CD4-positive, alpha-beta T cell treated with Interleukin-2 at 100 ng/mL for 4 hours (primary cell): ENCODE measurements around the gene EPYC.
A peak's percentile ranks its signal among the peaks of the same experiment; 100 is the strongest.
"Not testable (repeated sequence)": the region's sequence is repeated elsewhere in the genome, so short reads cannot be mapped to it uniquely, and the experiment has no call there.

ENCODE experiments used
- DNase-seq: peaks from one replicate; pipeline ENCODE4 v3.0.0-alpha.2; 2020; ENCODE audit warnings: low spot score

Gene EPYC

DNA sequence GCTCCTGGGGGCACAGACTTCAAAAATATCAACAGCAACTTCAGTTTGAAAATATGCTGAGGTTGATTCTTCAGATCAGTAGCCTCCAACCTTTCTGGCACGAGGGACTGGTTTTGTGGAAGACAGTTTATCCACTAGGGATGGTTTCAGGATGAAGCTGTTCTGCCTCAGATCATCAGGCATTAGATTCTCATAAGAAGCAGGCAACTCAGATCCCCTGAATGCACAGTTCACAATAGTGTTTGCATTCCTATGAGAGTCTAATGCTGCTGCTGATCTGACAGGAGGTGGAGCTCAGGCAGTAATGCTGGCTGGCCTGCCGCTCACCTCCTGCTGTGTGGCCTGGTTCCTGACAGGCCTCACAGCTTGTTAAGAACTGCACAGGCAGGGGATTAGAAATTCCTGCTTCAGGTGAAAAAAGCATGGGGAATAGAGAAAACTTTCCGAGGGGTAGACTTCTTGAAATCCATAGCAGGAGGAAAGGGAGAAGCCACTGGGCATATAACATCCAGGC is 12.8 kb downstream of the EPYC start:
- no peak for DNase-seq

DNA sequence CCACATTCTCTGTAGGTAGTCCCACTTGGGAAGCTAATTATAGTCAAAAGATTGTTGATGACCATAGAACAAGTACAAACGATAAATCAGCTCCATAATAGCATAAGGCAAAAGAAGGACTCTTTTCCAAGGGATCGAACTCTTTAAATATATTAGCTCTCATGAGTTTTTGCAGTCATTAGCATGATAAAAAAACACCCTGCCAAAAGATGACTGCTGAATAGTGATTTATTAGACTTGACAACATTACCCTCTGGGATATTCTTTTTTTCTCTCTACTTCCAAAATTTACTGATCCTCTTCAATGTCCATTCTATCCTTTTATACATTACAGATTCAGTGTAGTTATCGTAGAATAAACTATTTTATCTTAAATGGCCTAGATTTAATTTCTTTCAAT is 14.2 kb downstream of the EPYC start:
- no peak for DNase-seq

DNA sequence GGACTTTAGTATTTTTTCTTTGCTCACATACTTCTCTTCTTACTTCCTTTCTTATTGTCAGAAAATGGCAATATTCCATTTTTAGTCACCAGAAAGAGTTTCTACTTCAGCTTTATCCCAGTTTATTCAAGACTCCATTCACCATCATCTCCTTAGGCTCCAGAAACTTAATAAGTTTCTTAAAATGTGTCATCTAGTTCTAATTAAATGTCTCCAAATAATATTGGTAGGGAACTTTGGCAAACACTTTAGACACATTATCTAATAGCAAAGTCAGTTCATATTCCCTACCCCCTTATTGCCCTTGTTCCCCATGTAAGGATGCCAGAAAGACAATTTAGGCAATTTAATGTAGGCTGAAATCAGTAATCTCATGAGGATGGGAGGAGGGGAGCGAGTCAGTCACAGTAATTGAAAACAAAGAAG is 15.1 kb downstream of the EPYC start:
- no peak for DNase-seq

DNA sequence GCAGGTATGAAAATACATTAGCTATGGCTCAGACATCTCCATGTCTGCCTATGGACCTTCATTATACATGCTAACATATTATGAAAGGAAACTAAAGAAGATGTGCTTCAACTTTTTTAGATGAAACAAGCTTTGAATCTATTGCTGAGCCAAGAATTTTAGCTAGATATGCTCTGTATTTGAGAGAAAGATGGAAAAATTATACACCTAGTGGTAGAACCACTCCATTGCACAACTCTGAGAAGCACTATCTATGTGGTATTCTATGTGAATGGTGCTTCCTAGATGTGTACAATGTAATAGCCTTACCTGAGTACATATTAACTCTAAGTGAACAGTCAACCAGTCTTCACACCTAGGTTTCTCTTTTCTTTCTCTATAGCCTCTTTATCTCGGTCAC is 17.3 kb downstream of the EPYC start:
- DNase-seq, result no peak

DNA sequence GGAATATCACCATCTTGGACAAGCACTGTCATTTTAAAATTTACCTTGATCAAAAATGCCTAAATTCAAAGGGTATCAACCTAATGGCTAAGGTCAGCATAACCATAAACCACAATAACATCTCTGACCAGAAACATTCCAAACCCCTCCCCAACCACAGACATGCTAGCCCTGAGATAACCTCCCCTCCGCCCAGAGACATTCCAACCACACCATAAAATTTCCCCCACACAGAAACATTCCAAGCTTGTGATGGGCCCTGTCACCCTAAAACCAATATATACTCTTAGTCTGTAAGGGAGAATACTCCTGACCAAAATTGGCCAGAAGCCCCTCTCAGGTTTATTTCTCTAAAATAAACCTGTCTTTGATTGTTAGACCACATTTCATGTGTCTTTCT is 17.7 kb downstream of the EPYC start:
- no peak for DNase-seq

DNA sequence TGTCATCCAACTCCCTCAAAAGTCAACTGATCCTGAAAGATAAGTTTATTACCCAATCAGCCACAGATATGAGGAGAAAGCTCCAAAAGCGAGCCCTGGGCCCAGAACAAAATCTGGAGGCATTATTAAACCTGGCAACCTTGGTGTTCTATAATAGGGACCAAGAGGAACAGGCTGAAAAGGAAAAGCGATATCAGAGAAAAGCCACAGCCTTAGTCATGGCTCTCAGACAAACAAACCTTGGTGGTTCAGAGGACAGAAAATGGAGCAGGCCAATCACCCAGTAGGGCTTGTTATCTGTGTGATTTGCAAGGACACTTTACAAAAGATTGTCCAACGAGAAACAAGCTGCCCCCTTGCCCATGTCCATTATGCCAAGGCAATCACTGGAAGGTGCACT is 19.4 kb downstream of the EPYC start:
- DNase-seq, result not testable (repeated sequence)

DNA sequence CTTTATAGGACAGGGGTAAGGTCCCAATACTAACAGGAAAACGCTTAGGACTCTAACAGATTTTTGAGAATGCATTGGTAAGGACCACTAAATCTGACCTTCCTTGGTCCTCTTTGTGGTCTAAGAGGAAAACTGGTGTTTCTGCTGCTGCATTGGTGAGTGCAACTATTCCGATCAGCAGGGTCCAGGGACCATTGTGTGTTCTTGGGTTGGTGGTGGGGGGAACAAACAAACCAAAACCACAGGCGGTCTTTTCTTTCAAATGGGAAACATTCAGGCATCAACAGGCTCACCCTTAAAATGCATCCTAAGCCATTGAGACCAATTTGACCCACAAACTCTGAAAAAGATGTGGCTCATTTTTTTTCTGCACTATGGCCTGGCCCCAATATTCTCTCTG is 20.7 kb downstream of the EPYC start:
- no peak for DNase-seq

DNA sequence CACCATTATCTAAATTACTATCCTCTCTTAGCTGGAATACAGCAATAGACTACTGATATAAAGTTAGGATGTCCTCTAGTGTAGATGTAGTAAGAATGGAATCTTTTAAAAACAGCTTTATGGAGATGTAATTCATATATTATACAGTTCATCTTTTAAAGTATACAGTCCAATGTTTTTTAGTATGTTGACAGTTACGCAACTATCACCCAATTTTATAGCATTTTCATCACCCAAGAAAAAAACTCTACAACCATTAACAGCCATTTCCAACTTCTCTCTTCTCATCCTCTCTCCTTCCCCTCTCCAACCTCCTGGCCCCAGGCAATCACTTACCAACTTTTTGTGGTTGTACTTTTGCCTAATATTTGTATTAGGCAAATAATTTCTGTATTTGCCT is 22.6 kb downstream of the EPYC start:
- no peak for DNase-seq

DNA sequence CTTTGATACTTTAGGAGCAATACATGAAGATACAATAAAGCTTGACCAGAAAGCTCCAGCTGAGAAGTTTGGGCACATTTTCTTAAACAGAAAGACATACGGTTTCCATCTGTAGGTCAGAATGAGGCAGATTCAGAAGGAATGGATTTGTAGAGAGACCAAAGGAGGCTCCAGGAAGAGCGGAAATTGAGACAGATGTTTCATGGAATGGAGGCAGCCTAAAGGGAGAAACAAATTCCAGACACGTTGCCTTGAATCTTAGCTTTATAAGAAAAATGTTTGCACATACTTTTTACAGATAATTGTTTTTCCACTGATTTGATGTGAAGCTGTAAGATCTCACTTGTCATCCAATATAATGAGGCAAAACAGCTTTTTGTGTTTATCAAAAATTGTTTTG is 24.8 kb downstream of the EPYC start:
- no peak for DNase-seq

DNA sequence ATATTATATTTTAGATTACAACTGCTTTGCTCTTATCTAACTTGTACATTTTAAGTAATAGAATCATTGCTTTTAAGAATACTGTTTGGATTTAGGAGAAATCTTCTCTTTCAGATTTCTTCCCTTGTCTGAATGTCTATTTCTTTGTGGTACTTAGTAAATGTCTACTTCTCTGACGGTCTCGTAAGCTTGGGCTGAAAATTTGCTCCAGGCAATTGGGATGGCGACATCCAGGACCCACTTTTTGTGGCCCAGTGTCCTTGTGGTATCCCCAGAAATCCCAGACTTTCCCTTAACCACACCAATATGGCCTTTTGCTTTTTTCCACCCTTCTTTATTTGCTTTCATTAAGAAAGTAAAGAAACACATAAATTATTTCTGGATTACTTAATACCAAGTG is 25.8 kb downstream of the EPYC start:
- no peak for DNase-seq

DNA sequence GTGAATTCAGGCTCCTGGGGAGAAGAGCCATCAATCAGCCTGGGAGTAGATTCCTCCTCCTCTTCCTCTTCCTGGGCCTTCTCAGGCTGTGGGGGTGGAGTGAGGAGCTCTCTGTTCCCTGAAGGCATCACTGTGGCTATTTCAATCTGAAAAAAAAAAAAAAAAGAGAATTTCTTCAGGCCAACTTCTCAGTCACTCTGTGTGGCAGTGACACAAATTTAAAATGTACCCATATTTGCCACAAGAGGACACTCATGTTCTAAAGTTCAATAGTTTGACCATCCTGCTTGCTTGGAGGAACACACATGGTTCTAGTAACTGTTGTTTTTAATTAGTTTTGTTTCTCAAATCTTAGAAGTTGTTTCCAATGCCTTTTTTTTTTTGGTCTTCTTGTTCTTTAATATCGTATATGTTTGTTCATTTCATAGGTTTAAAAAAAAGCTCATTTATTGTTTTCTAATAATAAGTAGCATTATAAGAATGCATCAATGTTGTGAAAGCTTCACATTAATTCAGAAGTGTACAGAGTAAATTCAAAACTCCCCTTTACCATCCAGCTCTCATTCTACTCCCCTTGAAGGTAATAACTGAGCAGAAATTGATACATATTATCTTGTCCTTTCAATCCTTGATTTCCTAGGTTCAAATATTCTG is 26.5 kb downstream of the EPYC start:
- no peak for DNase-seq

DNA sequence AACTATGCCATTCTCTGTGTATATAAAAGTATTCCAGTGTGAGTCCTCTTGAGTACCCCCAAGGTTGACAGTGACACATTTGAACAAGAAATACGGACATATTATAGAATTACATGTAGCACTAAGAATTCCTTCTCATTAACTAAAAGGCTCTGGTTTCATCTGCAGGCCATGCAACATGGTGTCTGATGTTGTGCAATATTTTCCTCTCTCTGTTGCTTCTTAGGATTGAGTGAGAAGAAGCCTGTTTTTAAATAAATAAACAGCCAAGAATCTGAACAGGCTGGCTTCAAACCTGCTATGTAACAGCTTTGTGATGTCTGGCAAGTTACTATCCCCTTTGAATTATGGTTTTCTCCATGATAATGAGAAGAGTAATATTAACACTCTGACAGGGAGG is 27.5 kb downstream of the EPYC start:
- no peak for DNase-seq

DNA sequence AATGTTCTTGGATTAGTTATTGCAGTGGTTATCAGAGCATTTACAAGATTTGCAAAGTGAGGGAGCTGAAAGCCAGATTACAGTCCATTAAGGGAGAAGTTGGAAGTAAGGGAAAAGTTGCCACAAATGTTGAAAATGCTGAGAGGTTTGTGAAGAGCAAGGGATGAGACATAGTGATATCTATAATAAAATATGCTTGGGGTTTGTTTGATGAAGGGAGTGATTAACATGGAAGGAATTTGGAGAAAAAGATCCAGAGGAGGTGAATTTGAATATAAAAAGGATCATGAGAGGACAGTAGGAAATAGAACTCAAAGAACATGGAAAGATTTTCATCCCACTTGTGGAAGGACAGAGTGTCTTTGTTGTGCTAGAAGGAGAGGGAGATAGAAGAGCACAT is 30.5 kb downstream of the EPYC start:
- DNase-seq, result no peak

DNA sequence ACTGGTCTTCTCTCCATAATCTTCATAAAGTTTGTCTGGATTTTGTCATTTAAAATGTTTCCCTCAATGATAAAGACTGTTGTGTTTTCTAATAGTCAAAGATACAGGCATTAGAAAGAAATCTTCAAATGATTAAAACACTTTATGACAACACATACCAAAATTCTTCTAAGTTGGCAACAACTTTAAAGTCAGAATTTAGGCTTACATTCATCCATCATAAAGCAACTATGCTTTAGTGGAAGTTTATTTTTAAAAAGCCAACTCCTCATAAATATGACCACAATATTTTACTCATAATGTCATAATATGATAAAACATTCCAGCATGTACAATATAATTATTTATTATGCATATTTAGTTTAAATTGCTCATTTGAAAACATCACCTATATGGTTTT is 32.5 kb downstream of the EPYC start:
- no peak for DNase-seq

DNA sequence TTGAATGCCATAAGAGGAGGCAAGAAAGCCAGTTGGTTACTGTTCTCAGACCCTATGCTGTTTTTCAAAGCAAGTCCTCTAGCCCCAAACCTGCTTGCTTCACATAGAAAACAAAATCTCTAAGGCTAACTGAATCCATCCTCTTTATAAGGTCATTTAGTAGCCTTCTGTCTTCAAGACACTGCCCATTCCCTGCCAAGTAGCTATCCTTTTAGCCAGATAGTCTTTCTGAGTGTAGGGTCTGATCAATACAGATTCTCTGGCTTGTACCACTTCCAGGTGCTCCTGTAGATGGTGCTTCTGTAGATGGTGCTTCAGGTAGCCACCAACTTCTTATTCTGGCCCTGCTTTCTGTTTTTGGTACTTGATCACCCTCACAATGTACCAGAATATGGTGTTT is 33.9 kb downstream of the EPYC start:
- no peak for DNase-seq

DNA sequence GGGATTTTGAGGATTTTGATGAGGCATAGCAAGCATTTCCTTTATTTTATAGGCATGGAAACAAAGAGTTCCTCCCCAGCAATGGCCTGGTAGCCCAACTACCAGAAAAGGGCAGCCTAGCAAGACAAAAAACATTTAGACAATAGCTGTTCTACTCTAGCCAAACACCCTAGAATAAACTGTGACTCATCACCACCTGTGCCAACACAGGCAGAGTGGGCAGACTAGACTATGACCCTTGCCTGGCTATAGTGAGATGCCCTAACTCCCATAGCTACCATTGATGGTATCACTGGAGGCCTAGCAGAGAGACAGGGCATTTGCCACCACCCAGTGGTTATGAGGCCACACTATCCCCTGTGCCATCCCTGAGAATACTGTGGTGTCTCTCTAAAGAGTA is 34.3 kb downstream of the EPYC start:
- no peak for DNase-seq

DNA sequence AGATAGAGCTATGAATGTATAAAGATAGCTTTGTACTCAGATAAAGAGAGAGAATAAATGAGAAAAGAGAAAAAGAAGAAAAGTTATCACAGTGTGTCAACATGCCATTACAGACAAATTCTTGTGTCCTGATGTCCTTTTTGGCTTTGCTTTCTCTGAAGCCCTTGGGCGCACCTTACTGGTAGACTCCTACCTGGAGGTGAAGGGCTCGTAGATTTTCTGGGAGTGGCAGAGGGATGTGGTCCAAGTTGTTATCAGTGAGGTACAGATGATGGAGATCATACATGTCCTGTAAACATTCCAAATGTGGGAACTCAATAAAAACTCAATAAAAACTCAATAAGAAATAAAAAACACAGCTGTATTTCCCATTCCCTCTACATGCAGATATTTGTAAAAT is 34.9 kb downstream of the EPYC start:
- no peak for DNase-seq

DNA sequence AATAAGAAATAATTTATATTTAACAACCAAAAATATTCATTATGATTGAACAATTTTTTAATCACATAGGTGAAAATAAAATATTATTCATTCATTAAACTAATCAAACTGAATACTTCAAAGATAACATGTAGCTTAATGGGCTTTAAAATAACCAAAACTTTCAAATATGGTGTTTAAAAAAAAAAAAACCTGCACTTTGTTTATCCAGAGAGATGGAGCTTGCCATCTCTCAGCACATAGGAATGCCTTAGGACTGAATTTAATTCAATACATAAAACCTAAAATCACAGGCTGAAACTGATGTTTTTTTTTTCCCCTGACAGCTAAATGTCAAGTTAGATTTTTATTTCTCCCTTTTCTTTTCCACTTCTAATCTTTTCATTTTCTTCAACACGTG is 35.4 kb downstream of the EPYC start:
- no peak for DNase-seq

DNA sequence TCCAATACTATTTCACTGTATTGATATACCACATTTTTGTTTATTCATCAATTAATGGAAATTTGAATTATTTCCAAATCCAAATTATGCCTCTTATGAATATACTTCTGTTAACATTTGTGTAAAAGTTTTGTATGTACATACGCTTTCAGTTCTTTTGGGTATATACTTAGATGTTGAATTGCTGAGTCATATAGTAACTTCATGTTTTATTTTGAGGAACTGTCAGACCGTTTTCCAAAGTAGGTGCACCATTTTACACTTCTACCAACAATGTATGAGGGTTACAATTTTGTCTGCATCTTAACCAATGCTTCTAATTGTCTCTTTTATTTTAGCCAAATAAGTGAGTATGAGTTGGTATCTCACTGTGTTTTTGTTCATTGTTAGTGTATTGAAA is 39.6 kb downstream of the EPYC start:
- no peak for DNase-seq

DNA sequence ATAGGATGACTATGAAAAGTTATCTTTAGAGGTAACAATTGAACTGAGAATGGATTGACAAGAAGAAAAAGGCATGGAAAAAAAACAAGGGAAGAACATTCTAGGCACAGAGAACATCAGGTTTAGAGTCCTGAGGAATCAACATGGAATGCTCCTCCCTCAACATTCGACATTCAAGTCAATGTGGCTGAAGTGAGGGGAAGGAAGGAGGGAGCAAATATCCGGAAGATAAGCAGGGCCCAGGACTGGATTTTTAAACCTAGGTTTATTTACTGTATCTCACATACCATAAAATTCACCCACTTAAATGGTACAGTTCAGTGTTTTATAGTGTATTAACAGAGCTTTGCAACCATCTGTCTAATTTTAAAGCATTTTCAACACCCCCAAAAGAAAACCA is 40.2 kb downstream of the EPYC start:
- DNase-seq, result no peak

DNA sequence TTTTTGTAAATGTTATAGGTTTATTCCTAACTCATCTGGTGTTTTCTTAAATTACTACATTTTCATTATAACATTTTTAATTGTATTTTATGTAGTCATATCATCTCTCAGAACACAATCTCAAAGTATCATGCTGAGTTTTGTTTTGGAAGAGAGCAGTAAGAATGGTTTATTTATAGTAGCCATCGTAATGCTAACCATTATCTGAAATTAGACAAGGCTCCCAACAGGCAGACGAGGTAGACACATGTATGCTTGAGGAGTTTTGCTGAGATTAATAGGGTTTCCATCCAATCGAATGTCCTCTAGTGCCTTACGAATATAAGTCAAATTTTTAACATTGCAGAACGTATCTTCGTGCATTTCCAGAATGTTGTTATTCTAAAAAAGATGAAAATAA is 40.8 kb downstream of the EPYC start:
- DNase-seq, result no peak

DNA sequence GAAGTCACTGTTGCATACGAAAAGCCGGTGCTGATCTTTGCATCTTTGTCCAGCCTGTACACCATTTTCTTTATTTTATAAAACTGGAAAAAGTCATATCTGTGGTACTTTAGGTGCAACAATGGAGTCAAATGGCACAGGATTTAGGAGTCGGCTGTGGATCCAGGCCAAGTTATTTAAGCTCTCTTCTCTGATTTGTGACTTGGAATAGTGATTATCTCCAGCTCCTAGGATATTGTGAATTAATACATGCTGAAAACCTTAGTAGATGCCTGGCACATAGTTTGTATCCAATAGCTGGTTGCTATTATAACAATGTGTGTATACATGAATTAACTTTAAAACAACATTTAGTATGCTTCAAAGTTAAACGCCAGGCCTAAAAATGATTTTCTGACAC is 43.6 kb downstream of the EPYC start:
- no peak for DNase-seq

DNA sequence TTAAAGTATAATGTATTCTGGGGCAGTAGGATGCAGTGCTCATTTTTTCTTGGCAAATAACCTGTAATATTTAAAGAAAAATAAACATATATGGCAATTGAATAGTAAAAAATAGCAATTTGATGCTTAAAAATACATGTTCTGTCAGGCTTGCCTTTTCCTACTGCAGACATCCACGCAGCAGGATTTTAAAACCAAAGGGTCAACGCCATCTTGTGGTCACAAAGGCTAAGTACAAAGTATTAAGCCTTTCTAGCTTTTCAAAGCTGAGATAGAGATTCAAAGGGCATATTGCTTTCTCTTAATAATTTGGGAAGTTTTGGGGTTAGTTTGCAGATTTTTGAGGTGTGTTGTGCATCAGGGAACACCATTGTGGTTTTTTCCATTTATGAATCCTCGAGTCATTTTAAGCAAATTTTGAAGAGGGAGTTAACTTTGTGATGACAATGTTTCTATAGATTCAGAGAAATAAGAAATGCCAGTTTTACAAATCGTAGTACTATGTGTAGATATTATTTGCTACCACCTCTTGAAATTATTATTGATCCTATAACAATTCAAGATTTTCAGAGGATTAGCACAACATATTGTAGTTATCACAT is 45.1 kb downstream of the EPYC start:
- peak; percentile 43 for DNase-seq

DNA sequence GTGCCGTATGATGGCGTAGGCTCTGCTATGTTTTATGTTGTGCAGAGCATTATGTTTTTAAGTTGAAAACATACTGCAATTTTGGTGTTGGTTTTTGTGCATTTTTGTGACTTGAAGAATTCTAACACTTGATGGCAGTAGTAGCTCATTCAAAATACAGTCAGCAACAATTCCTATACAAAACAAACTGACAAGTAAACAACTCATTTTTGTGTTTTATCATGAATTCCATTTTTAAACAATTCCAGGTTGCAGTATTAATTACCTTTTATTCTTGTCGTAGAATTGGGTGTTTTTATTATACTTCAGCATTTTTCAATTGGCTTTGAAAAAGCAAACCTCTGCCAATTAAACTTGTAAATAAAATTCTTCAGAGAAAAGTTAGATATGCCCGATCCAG is 45.7 kb downstream of the EPYC start:
- no peak for DNase-seq
